ENCODE data around the gene DES. TPM values are rescaled to one million over a fixed set of nuclear protein-coding genes. Genes with fewer than 3 reads are reported as not detected.

Gene DES
- total and polyA plus RNA-seq, 2 of the 13 experiments (the other 11 are each of a cell fraction or from before 2014, with no cell fraction given) = not detected

GRCh38 chr2:219461669-219462068 is 43.5 kb downstream of the DES start (continued):
- TF ChIP-seq FOXO1 (CRISPR knock-in tag; IDR thresholded peaks at IDR 0.05) = no peak
- TF ChIP-seq MED8 (CRISPR knock-in tag; IDR thresholded peaks at IDR 0.05; ENCODE audit: insufficient replicate concordance) = no peak

GRCh38 chr2:219462349-219462748 is 44.2 kb downstream of the DES start:
- peaks cover 10% of the 10 kb centered on the region; the same call in 1 of the 2 replicates for H3K4me1 ChIP-seq (ENCODE audit: insufficient read depth, low read length)
- H4K20me1 ChIP-seq (ENCODE audit: insufficient read depth, low read length) = no peaks in the 10 kb centered on the region; the same call in 1 of the 2 replicates
- in situ Hi-C loops (cut with HindIII; ENCODE audit: extremely low pct_ligation_motif_present, low pct_unique_long_range_greater_than_20kb) = no loop called here
- H2AFZ ChIP-seq (ENCODE audit: low read length) = no peak overlapping the region
- POLR2A ChIA-PET = no interaction called here
- H3K79me2 ChIP-seq (ENCODE audit: insufficient read depth, low read length) = no peaks in the 10 kb centered on the region
- no peak overlapping the region for H3K4me3 ChIP-seq (replicated peaks in 1 of 3; ENCODE audit: insufficient read depth in 1 of 3, low read depth in 2 of 3, low read length in 3 of 3)
- no peak for ATAC-seq
- H3K9me3 ChIP-seq (ENCODE audit: low read length) = no peaks in the 10 kb centered on the region
- WGBS (ENCODE audit: low lambda C conversion rate) = 36% methylated on average over 8 of the region's 9 CpGs
- H3K36me3 ChIP-seq (replicated peaks in 1 of 2; ENCODE audit: control insufficient read depth in 1 of 2, insufficient read depth in 2 of 2, low read length in 2 of 2) = no peaks in the 10 kb centered on the region
- no peak for DNase-seq (ENCODE audit: low spot score)
- no peak overlapping the region for H3K4me2 ChIP-seq (ENCODE audit: low read depth, low read length)
- FAIRE-seq = no peak
- no TSS peak for BruUV-seq (replicated peaks)
- H3K27me3 ChIP-seq (ENCODE audit: control insufficient read depth in 1 of 2, insufficient read depth in 2 of 2, low read length in 2 of 2) = peaks cover 6 to 81% of the 10 kb centered on the region in 2 experiments
- no peak overlapping the region for H3K9ac ChIP-seq (ENCODE audit: insufficient read depth, low read depth, low read length)
- H3K27ac ChIP-seq (ENCODE audit: extremely low read length, insufficient read depth, low read length) = no peak overlapping the region
- intact Hi-C loops (cut with micrococcal nuclease; ENCODE audit: unreplicated experiment) = no loop called here
- CTCF ChIA-PET (ENCODE audit: low intra/inter-chr PET ratio, low total read pairs) = no interaction called here
- TF ChIP-seq DBP (CRISPR knock-in tag; IDR thresholded peaks at IDR 0.05; ENCODE audit: not compliant biosample characterization) (no peak), ZNF761 (CRISPR knock-in tag; conservative IDR thresholded peaks at IDR 0.05) (no peak), FOXP1 (IDR thresholded peaks at IDR 0.05) (no peak), FOXP1 (CRISPR knock-in tag; IDR thresholded peaks at IDR 0.05) (no peak), PBX3 (CRISPR knock-in tag; IDR thresholded peaks at IDR 0.05; ENCODE audit: borderline replicate concordance) (no peak), SMYD3 (CRISPR knock-in tag; IDR thresholded peaks at IDR 0.05) (no peak), MLXIP (CRISPR knock-in tag; IDR thresholded peaks at IDR 0.05; ENCODE audit: borderline replicate concordance) (no peak), SSRP1 (CRISPR knock-in tag; IDR thresholded peaks at IDR 0.05) (no peak), HOMEZ (CRISPR knock-in tag; IDR thresholded peaks at IDR 0.05; ENCODE audit: low read depth) (no peak), E2F5 (CRISPR knock-in tag; conservative IDR thresholded peaks at IDR 0.05) (no peak), CSRNP1 (CRISPR knock-in tag; IDR thresholded peaks at IDR 0.05) (no peak), TCF7L2 (IDR thresholded peaks at IDR 0.05; ENCODE audit: low read depth, low read length) (no peak)

All from HepG2 (cell line).